ENCODE results near the gene SHOX. TPM values are rescaled to one million over a fixed set of nuclear protein-coding genes. Genes with fewer than 3 reads are reported as not detected.
A peak's percentile ranks its signal among the peaks of the same experiment; 100 is the strongest.

Gene SHOX
- total RNA-seq, 1 experiment from 2014 or later, result 0.24 TPM

DNA sequence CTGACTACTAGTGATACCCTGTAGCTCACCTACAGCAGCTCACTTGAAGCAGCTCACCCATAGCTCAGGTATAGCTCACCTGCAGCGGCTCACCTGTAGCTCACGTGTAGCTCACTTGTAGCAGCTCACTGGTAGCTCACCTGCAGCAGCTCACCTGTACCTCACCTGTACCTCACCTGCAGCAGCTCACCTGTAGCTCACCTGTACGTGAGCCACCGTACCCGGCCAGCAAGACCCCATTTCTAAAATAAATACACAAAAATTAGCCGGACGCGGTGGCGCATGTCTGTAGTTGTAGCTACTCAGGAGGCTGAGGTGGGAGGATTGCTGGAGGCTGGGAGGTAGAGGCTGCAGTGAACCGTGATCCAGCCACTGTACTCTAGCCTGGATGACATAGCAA is 30.6 kb downstream of the SHOX start:
- peaks cover 8% of the 10 kb centered on the region for H3K27me3 Mint-ChIP-seq (ENCODE audit: low read depth)

More for the DNA sequence above, 30.6 kb downstream of the SHOX start:
- H4K8ac ChIP-seq (replicated peaks; ENCODE audit: insufficient read length, low read depth, low read length), result no peak overlapping the region
- H3K14ac ChIP-seq (ENCODE audit: insufficient read depth, low read length), result no peak overlapping the region
- no peak overlapping the region for H2BK15ac ChIP-seq (ENCODE audit: low read depth, low read length)
- Mint-ChIP-seq H3K4me3 (no peak overlapping the region), H3K9me3 (peaks cover 9 to 10% of the 10 kb centered on the region in 2 experiments), H3K27ac (peak overlapping the region in 1 of 3 experiments; percentile 27; a peak in 1 of 7 replicates), H3K4me1 (peaks cover 8% of the 10 kb centered on the region in 2 experiments), H3K36me3 (ENCODE audit: insufficient read depth in 1 of 3, low read depth in 3 of 3) (peaks cover 0 to 7% (median 0%) of the 10 kb centered on the region in 3 experiments; a peak in 1 of 7 replicates)
- H3K23me2 ChIP-seq (ENCODE audit: insufficient read length, low read depth, low read length, poor library complexity, severe bottlenecking), result no peaks in the 10 kb centered on the region
- TF ChIP-seq, protein P1, sequence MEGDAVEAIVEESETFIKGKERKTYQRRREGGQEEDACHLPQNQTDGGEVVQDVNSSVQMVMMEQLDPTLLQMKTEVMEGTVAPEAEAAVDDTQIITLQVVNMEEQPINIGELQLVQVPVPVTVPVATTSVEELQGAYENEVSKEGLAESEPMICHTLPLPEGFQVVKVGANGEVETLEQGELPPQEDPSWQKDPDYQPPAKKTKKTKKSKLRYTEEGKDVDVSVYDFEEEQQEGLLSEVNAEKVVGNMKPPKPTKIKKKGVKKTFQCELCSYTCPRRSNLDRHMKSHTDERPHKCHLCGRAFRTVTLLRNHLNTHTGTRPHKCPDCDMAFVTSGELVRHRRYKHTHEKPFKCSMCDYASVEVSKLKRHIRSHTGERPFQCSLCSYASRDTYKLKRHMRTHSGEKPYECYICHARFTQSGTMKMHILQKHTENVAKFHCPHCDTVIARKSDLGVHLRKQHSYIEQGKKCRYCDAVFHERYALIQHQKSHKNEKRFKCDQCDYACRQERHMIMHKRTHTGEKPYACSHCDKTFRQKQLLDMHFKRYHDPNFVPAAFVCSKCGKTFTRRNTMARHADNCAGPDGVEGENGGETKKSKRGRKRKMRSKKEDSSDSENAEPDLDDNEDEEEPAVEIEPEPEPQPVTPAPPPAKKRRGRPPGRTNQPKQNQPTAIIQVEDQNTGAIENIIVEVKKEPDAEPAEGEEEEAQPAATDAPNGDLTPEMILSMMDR (conservative IDR thresholded peaks at IDR 0.05), result no peak
- no peaks in the 10 kb centered on the region for H3K9me3 ChIP-seq (ENCODE audit: control insufficient read depth, low read depth, low read length)
- no peak overlapping the region for H2BK20ac ChIP-seq (ENCODE audit: low read depth, low read length, poor library complexity, severe bottlenecking)
- WGBS (ENCODE audit: extremely low coverage, insufficient read length, low lambda C conversion rate), result no CpG with 5 or more reads among the region's 10 CpGs
- H2BK120ac ChIP-seq (ENCODE audit: low read depth, low read length, poor library complexity, severe bottlenecking), result no peak overlapping the region
- no peaks in the 10 kb centered on the region for H3K27me3 ChIP-seq (ENCODE audit: insufficient read depth, low read length)
- H2BK5ac ChIP-seq (ENCODE audit: insufficient read length, low read length), result no peak overlapping the region
- H3K79me2 ChIP-seq (ENCODE audit: insufficient read depth, low read length), result no peaks in the 10 kb centered on the region
- H3K18ac ChIP-seq (ENCODE audit: insufficient read length, low read depth, low read length), result no peak overlapping the region
- H3K79me1 ChIP-seq (ENCODE audit: insufficient read depth, low read depth, low read length, poor library complexity, severe bottlenecking), result no peaks in the 10 kb centered on the region
- H2BK12ac ChIP-seq (ENCODE audit: insufficient read length, low read depth, low read length), result no peak overlapping the region
- no peak overlapping the region for H2AFZ ChIP-seq (ENCODE audit: low read length)
- H3T11ph ChIP-seq (ENCODE audit: low read length), result no peak overlapping the region
- no peak overlapping the region for H2AK5ac ChIP-seq (ENCODE audit: insufficient read length, low read length)
- H4K20me1 ChIP-seq (ENCODE audit: control insufficient read depth, insufficient read depth, insufficient read length), result no peaks in the 10 kb centered on the region
- H3K27ac ChIP-seq (ENCODE audit: insufficient read length, low read depth, low read length), result no peak overlapping the region
- no peak overlapping the region for H3K23ac ChIP-seq (ENCODE audit: insufficient read length, low read depth, low read length)
- H3K9ac ChIP-seq (ENCODE audit: extremely low read depth, insufficient read length, low read length), result no peak overlapping the region
- no peak overlapping the region for H4K91ac ChIP-seq (ENCODE audit: insufficient read length, low read depth, low read length)
- H4K5ac ChIP-seq (ENCODE audit: insufficient read length, low read depth, low read length), result no peak overlapping the region
- no peak overlapping the region for H3K4ac ChIP-seq (ENCODE audit: low read depth, low read length)
- H3K4me2 ChIP-seq (ENCODE audit: insufficient read depth, insufficient read length, low read length), result no peak overlapping the region
- H3K56ac ChIP-seq (ENCODE audit: insufficient read length, low read depth, low read length), result no peak overlapping the region
- no peaks in the 10 kb centered on the region for H3K4me1 ChIP-seq (ENCODE audit: insufficient read depth, low read length)
- DNase-seq, result no peak
